Transverse colon (tissue), 4 donors: ENCODE data around the gene QSOX2. TPM values are rescaled to one million over a fixed set of nuclear protein-coding genes. Genes with fewer than 3 reads are reported as not detected.

ENCODE experiments used
- DNase-seq: peaks from one replicate; pipeline ENCODE4 v3.0.0-alpha.2; 2019
- H3K27ac ChIP-seq, 4 donors: fragments of 200-600 bp; sonication (generic); 2 replicates each; pipeline ENCODE4 v1.5.1; 2016 to 2018; ENCODE audit warnings: inconsistent platforms in 4 of 4
- H3K27me3 ChIP-seq: fragments of 200-600 bp; sonication (generic); 2 replicates; pipeline ENCODE4 v1.5.1; 2017; ENCODE audit warnings: inconsistent platforms
- H3K36me3 ChIP-seq, 4 donors: fragments of 200-600 bp; sonication (generic); 2 replicates each; pipeline ENCODE4 v1.5.1; 2017 to 2019; ENCODE audit warnings: inconsistent platforms in 4 of 4
- H3K4me1 ChIP-seq, 4 donors: fragments of 200-600 bp; sonication (generic); 2 replicates each; pipeline ENCODE4 v1.5.1; 2017 to 2020; ENCODE audit warnings: inconsistent platforms in 4 of 4
- H3K4me3 ChIP-seq, 4 donors: fragments of 200-600 bp; sonication (generic); 1 replicate in 1 of 4; 2 replicates in 3 of 4; pipeline versions ENCODE4 v1.5.1 to v1.6.1; 2017 to 2019; ENCODE audit warnings: inconsistent platforms in 4 of 4
- H3K9me3 ChIP-seq, 2 donors: fragments of 200-600 bp; sonication (generic); 2 replicates each; pipeline ENCODE4 v1.5.1; 2017 to 2019; ENCODE audit warnings: inconsistent platforms in 2 of 2
- CTCF ChIP-seq, 5 experiments: fragments of 200-600 bp in 3 of 5; fragments of 450-650 bp in 2 of 5; sonication (generic) in 3 of 5; IDR thresholded peaks; 1 replicate in 2 of 5; 2 replicates in 3 of 5; pipeline ENCODE4 v1.5.1; 2016 to 2017; ENCODE audit warnings: antibody characterized with exemption in 5 of 5, inconsistent platforms in 3 of 5, mild to moderate bottlenecking in 2 of 5, moderate library complexity in 1 of 5
- EP300 ChIP-seq: sonication (generic); formaldehyde crosslinking; IDR thresholded peaks from one replicate; pipeline ENCODE4 v1.6.1; 2017; ENCODE audit warnings: antibody characterized with exemption, low read depth
- POLR2A ChIP-seq: fragments of 450-650 bp; IDR thresholded peaks from one replicate; pipeline ENCODE4 v1.6.1; 2016; ENCODE audit warnings: antibody characterized with exemption, mild to moderate bottlenecking, moderate library complexity
- POLR2AphosphoS5 ChIP-seq, 3 donors: sonication (generic); formaldehyde crosslinking; IDR thresholded peaks; one replicate each; pipeline ENCODE4 v1.6.1; 2016; ENCODE audit warnings: antibody characterized with exemption in 3 of 3
- WGBS, 2 donors: methylation state at CpG; one replicate each; pipeline ENCODE4 v1.1.5; 2018; ENCODE audit warnings: low coverage in 1 of 2; 5-methylcytosine and 5-hydroxymethylcytosine counted together
- in situ Hi-C, 4 donors: fragments of 200-750 bp; cut with MboI; loops; one replicate each; pipeline versions ENCODE4 v1.15.0 to v1.15.1; 2017; ENCODE audit warnings: low sequenced_read_pairs in 3 of 4, low pct_ligation_motif_present in 1 of 4, low pct_unique_long_range_greater_than_20kb in 1 of 4
- intact Hi-C: fragments of 100-400 bp; cut with DNase I; formaldehyde crosslinking; loops from one replicate; pipeline ENCODE4 v1.15.1; 2023; ENCODE audit warnings: low total_unique reads
- total RNA-seq, 4 donors: library from RNA; depleted of rRNA; stranded (reverse); fragments of >200 nt; gene quantifications; one replicate each; pipeline ENCODE4 v1.1.0, GENCODE V29; 2016

Gene QSOX2
- total RNA-seq, 4 donors from 2014 or later, result 3.7 to 18.1 (median 4.8) TPM

GRCh38 chr9:136247551-136247916 is 1.9 kb upstream of the QSOX2 start:
- Histone ChIP-seq H3K36me3 (no peaks in the 10 kb centered on the region), H3K27ac (no peak overlapping the region), H3K4me3 (no peak overlapping the region), H3K27me3 (peaks cover 22% of the 10 kb centered on the region), H3K4me1 (peaks cover 8 to 19% (median 16%) of the 10 kb centered on the region in 4 donors), H3K9me3 (no peaks in the 10 kb centered on the region)
- TF ChIP-seq CTCF (IDR thresholded peaks at IDR 0.05) (no peak), POLR2A (no peak), EP300 (no peak), POLR2AphosphoS5 (IDR thresholded peaks at IDR 0.05) (no peak)
- no peak for DNase-seq
- WGBS, 2 donors, result 64 to 83% methylated on average over 2 to 8 of the region's 9 CpGs
- in situ Hi-C loops (no loop called here), intact Hi-C loops (no loop called here)

- no peak overlapping the region for H3K4me3 ChIP-seq
- DNase-seq, result no peak
- peaks cover 8 to 19% (median 16%) of the 10 kb centered on the region in 4 donors for H3K4me1 ChIP-seq
- H3K9me3 ChIP-seq, result no peaks in the 10 kb centered on the region
- TF ChIP-seq CTCF (IDR thresholded peaks at IDR 0.05) (no peak), POLR2AphosphoS5 (IDR thresholded peaks at IDR 0.05) (no peak), POLR2A (no peak), EP300 (no peak)
- H3K27me3 ChIP-seq, result peaks cover 22% of the 10 kb centered on the region
- in situ Hi-C loops (no loop called here), intact Hi-C loops (no loop called here)
- WGBS, 2 donors, result 78 to 81% methylated on average over 17 to 26 of the region's 26 CpGs
- H3K36me3 ChIP-seq, result no peaks in the 10 kb centered on the region
- no peak overlapping the region for H3K27ac ChIP-seq
Measured at GRCh38 chr9:136246849-136247550, 1.4 kb upstream of the QSOX2 start.

GRCh38 chr9:136244969-136245218 is 718 bp downstream of the QSOX2 start:
- TF ChIP-seq EP300 (no peak), POLR2AphosphoS5 (IDR thresholded peaks at IDR 0.05) (no peak), POLR2A (no peak), CTCF (IDR thresholded peaks at IDR 0.05) (no peak)
- H3K4me1 ChIP-seq, result peaks cover 8 to 22% (median 17%) of the 10 kb centered on the region in 4 donors

GRCh38 chr9:136244122-136244968 is 1.3 kb downstream of the QSOX2 start:
- peaks cover 6% of the 10 kb centered on the region for H3K27me3 ChIP-seq
- in situ Hi-C loops, result no loop called here
- no peak for DNase-seq
- no peaks in the 10 kb centered on the region for H3K36me3 ChIP-seq
- H3K4me1 ChIP-seq, result peaks cover 8 to 28% (median 19%) of the 10 kb centered on the region in 4 donors
- intact Hi-C loops, result no loop called here
- no peak for TF ChIP-seq POLR2AphosphoS5 (IDR thresholded peaks at IDR 0.05)
- TF ChIP-seq POLR2A, result no peak
- TF ChIP-seq EP300, result no peak
- no peak for TF ChIP-seq CTCF (IDR thresholded peaks at IDR 0.05)
- H3K27ac ChIP-seq, result peak overlapping the region in 3 of 4 donors; percentile 1 to 43 (median 43)
- 43 to 45% methylated on average over 11 of the region's 11 CpGs for WGBS, 2 donors
- peak overlapping the region; percentile 72 to 95 (median 79) for H3K4me3 ChIP-seq
- no peaks in the 10 kb centered on the region for H3K9me3 ChIP-seq

More at GRCh38 chr9:136244969-136245218, 718 bp downstream of the QSOX2 start:
- H3K27me3 ChIP-seq, result peaks cover 10% of the 10 kb centered on the region
- in situ Hi-C loops, result no loop called here
- H3K9me3 ChIP-seq, result no peaks in the 10 kb centered on the region
- H3K36me3 ChIP-seq, result no peaks in the 10 kb centered on the region
- H3K27ac ChIP-seq, result peak overlapping the region; percentile 43 to 77 (median 52)
- DNase-seq, result no peak
- intact Hi-C loops, result no loop called here
- WGBS, 2 donors, result 2% methylated on average over 6 of the region's 6 CpGs; no CpG with 5 or more reads in 1 of the 2 donors
- H3K4me3 ChIP-seq, result peak overlapping the region; percentile 72 to 95 (median 79)
